ENCODE data around the gene EIF4A2.
"Not testable (repeated sequence)": the region's sequence is repeated elsewhere in the genome, so short reads cannot be mapped to it uniquely, and the experiment has no call there.

EIF4A2 gene

GRCh38 chr3:186784820-186785494 is 1.6 kb downstream of the EIF4A2 start:
- in situ Hi-C loops (cut with MboI; ENCODE audit: low sequenced_read_pairs), result no loop called here

- in situ Hi-C loops (cut with MboI; ENCODE audit: low sequenced_read_pairs), result no loop called here
These were observed 2.2 kb downstream of the EIF4A2 start for GRCh38 chr3:186785495-186786018.

- in situ Hi-C loops (cut with MboI; ENCODE audit: low sequenced_read_pairs), result no loop called here
These were observed 3.5 kb downstream of the EIF4A2 start for GRCh38 chr3:186786922-186787321.

GRCh38 chr3:186787642-186788481 is 4.5 kb downstream of the EIF4A2 start:
- in situ Hi-C loops (cut with MboI; ENCODE audit: low sequenced_read_pairs), result no loop called here

- in situ Hi-C loops (cut with MboI; ENCODE audit: low sequenced_read_pairs), result no loop called here
These were observed 5.3 kb downstream of the EIF4A2 start for GRCh38 chr3:186788482-186789370.

- in situ Hi-C loops (cut with MboI; ENCODE audit: low sequenced_read_pairs), result no loop called here
These were observed 6.3 kb downstream of the EIF4A2 start for GRCh38 chr3:186789554-186790260.

- in situ Hi-C loops (cut with MboI; ENCODE audit: low sequenced_read_pairs), result no loop called here
These were observed 7.0 kb downstream of the EIF4A2 start for GRCh38 chr3:186790261-186790981.

- in situ Hi-C loops (cut with MboI; ENCODE audit: low sequenced_read_pairs), result no loop called here
These were observed 15.0 kb downstream of the EIF4A2 start for GRCh38 chr3:186798239-186798874.

GRCh38 chr3:186800285-186800684 is 16.9 kb downstream of the EIF4A2 start:
- in situ Hi-C loops (cut with MboI; ENCODE audit: low sequenced_read_pairs), result no loop called here

GRCh38 chr3:186802701-186803100 is 19.3 kb downstream of the EIF4A2 start:
- in situ Hi-C loops (cut with MboI; ENCODE audit: low sequenced_read_pairs), result no loop called here

GRCh38 chr3:186803447-186803846 is 20.1 kb downstream of the EIF4A2 start:
- in situ Hi-C loops (cut with MboI; ENCODE audit: low sequenced_read_pairs), result not testable (repeated sequence)

GRCh38 chr3:186806089-186807055 is 23.0 kb downstream of the EIF4A2 start, which contains the start of gene RFC4:
Gene RFC4, minus strand, starts transcription at chr3:186806482. Its CDS starts 1,769 bp downstream, at chr3:186804713.
- in situ Hi-C loops (cut with MboI; ENCODE audit: low sequenced_read_pairs), result no loop called here

- in situ Hi-C loops (cut with MboI; ENCODE audit: low sequenced_read_pairs), result no loop called here
These were observed 23.9 kb downstream of the EIF4A2 start for GRCh38 chr3:186807231-186807630.

- in situ Hi-C loops (cut with MboI; ENCODE audit: low sequenced_read_pairs), result no loop called here
These were observed 27.1 kb downstream of the EIF4A2 start for GRCh38 chr3:186810336-186810996.

- in situ Hi-C loops (cut with MboI; ENCODE audit: low sequenced_read_pairs), result not testable (repeated sequence)
These were observed 27.9 kb downstream of the EIF4A2 start for GRCh38 chr3:186811313-186811712.

- in situ Hi-C loops (cut with MboI; ENCODE audit: low sequenced_read_pairs), result no loop called here
These were observed 30.7 kb downstream of the EIF4A2 start for GRCh38 chr3:186814100-186814499.

GRCh38 chr3:186815435-186815834 is 32.1 kb downstream of the EIF4A2 start:
- in situ Hi-C loops (cut with MboI; ENCODE audit: low sequenced_read_pairs), result no loop called here

All from hTERT RPE-1 (cell line).